Lower leg skin (tissue), 3 donors: ENCODE measurements around the gene RNF144A.

Source experiments
- CTCF ChIP-seq, 3 donors: fragments of 450-650 bp; IDR thresholded peaks; one replicate each; pipeline ENCODE4 v1.5.1; 2016; ENCODE audit warnings: antibody characterized with exemption in 3 of 3, mild to moderate bottlenecking in 3 of 3, moderate library complexity in 2 of 3
- POLR2A ChIP-seq, 2 donors: fragments of 450-650 bp; IDR thresholded peaks; one replicate each; pipeline ENCODE4 v1.6.1; 2016 to 2017; ENCODE audit warnings: antibody characterized with exemption in 2 of 2, mild to moderate bottlenecking in 1 of 2, moderate library complexity in 1 of 2

GRCh38 chr2:7073901-7074300 lies 156.7 kb downstream of the RNF144A start:
- no peak for TF ChIP-seq CTCF (IDR thresholded peaks at IDR 0.05)
- no peak for TF ChIP-seq POLR2A (IDR thresholded peaks at IDR 0.05)
